Activated CD8-positive, alpha-beta T cell treated with anti-CD3 and anti-CD28 coated beads for 36 hours (primary cell): Measurements from ENCODE around the gene SMG7. TPM values are rescaled to one million over a fixed set of nuclear protein-coding genes. Genes with fewer than 3 reads are reported as not detected.
A peak's percentile ranks its signal among the peaks of the same experiment; 100 is the strongest.

Source experiments
- ATAC-seq: fragments of 200-7000 bp; cut with Tn5 transposase; one replicate; pipeline ENCODE4 v1.10.0; 2021; ENCODE audit warnings: mild to moderate bottlenecking, moderate library complexity
- CTCF ChIA-PET: fragments of 350-600 bp; sonication (Branson Sonifier 250); formaldehyde crosslinking; loops from one replicate; lab custom pipeline; 2021; ENCODE audit warnings: antibody characterized with exemption; lab: Charles Lee
- POLR2A ChIA-PET: fragments of 350-600 bp; sonication (Branson Sonifier 250); formaldehyde crosslinking; loops from one replicate; lab custom pipeline; 2021; ENCODE audit warnings: antibody characterized with exemption; lab: Charles Lee
- DNase-seq: peaks from one replicate; pipeline ENCODE4 v3.0.0-alpha.2; 2020
- H3K27ac Mint-ChIP-seq: one replicate; pipeline ENCODE4 v1.8.0; 2021; ENCODE audit warnings: mild to moderate bottlenecking, mixed read lengths
- H3K27me3 Mint-ChIP-seq: one replicate; pipeline ENCODE4 v1.8.0; 2021; ENCODE audit warnings: mixed read lengths
- H3K36me3 Mint-ChIP-seq: one replicate; pipeline ENCODE4 v1.8.0; 2021; ENCODE audit warnings: low read depth, mixed read lengths
- H3K4me1 Mint-ChIP-seq: one replicate; pipeline ENCODE4 v1.8.0; 2021; ENCODE audit warnings: low read depth, mixed read lengths
- H3K4me3 Mint-ChIP-seq: one replicate; pipeline ENCODE4 v1.8.0; 2021; ENCODE audit warnings: mild to moderate bottlenecking, moderate library complexity, mixed read lengths
- H3K9me3 Mint-ChIP-seq: one replicate; pipeline ENCODE4 v1.8.0; 2021; ENCODE audit warnings: mixed read lengths
- intact Hi-C: fragments of 100-400 bp; cut with micrococcal nuclease; formaldehyde crosslinking; loops from one replicate; pipeline ENCODE4 v1.10.0; 2022
- total RNA-seq, 2 experiments: library from RNA; stranded (reverse); gene quantifications; one replicate each; pipeline ENCODE4 v1.2.3, GENCODE V29; 2021
- TF ChIP-seq, protein P1 (sequence below): fragments of 200-600 bp; IDR thresholded peaks from one replicate; pipeline ENCODE4 v1.8.0; 2022; ENCODE audit warnings: antibody characterized with exemption, mild to moderate bottlenecking

Gene SMG7
- total RNA-seq, 2 experiments from 2014 or later = 59.2 to 59.5 TPM

- ATAC-seq = no peak
- H3K4me3 Mint-ChIP-seq = no peak overlapping the region
- H3K27me3 Mint-ChIP-seq = no peaks in the 10 kb centered on the region
- ChIA-PET CTCF (no interaction called here), POLR2A (no interaction called here)
- H3K4me1 Mint-ChIP-seq = peaks cover 22% of the 10 kb centered on the region
- intact Hi-C loops = no loop called here
- H3K9me3 Mint-ChIP-seq = peaks cover 1% of the 10 kb centered on the region
- no peak for DNase-seq
- TF ChIP-seq, protein P1, sequence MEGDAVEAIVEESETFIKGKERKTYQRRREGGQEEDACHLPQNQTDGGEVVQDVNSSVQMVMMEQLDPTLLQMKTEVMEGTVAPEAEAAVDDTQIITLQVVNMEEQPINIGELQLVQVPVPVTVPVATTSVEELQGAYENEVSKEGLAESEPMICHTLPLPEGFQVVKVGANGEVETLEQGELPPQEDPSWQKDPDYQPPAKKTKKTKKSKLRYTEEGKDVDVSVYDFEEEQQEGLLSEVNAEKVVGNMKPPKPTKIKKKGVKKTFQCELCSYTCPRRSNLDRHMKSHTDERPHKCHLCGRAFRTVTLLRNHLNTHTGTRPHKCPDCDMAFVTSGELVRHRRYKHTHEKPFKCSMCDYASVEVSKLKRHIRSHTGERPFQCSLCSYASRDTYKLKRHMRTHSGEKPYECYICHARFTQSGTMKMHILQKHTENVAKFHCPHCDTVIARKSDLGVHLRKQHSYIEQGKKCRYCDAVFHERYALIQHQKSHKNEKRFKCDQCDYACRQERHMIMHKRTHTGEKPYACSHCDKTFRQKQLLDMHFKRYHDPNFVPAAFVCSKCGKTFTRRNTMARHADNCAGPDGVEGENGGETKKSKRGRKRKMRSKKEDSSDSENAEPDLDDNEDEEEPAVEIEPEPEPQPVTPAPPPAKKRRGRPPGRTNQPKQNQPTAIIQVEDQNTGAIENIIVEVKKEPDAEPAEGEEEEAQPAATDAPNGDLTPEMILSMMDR = no peak
- no peaks in the 10 kb centered on the region for H3K36me3 Mint-ChIP-seq
- H3K27ac Mint-ChIP-seq = no peak overlapping the region
These were observed 112.7 kb downstream of the SMG7 start for GRCh38 chr1:183585038-183585437.

GRCh38 chr1:183586455-183586854, 114.2 kb downstream of the SMG7 start:
- DNase-seq = no peak
- ChIA-PET CTCF (interaction anchor here (1.0 to 1.4 kb wide), 2 partner anchors 17 to 36 kb away, joined by 3 read pairs; no protein-coding TSS in a partner anchor), POLR2A (interaction anchor here (0.6 kb wide), 1 partner anchor 982 kb away, joined by 3 read pairs; no protein-coding TSS in a partner anchor)
- Mint-ChIP-seq H3K27ac (no peak overlapping the region), H3K9me3 (peaks cover 1% of the 10 kb centered on the region), H3K27me3 (no peaks in the 10 kb centered on the region), H3K4me1 (peaks cover 30% of the 10 kb centered on the region), H3K4me3 (no peak overlapping the region), H3K36me3 (no peaks in the 10 kb centered on the region)
- ATAC-seq = no peak
- intact Hi-C loops = no loop called here
- TF ChIP-seq, protein P1 = no peak

DNA sequence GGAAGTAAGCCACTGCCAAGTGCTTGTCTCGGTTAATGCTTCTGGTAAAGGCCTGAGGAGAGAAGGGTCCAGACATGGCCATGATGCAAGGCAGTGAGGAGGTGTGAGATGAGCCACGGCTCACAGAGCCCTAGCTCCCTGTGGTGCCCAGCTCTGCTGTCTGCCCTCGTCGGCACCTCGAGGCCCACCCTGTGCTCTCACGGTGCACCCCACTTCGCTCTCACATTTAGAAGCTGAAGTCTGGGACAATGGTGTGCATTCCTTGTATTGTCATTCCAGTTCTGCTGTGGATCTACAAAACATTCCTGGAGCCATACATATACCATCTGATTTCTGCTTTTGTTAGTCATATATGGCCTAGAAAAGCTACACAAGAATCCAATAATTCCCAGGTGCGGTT, 114.6 kb downstream of the SMG7 start:
- ChIA-PET CTCF (interaction anchor here (1.0 to 1.4 kb wide), 2 partner anchors 17 to 36 kb away, joined by 3 read pairs; no protein-coding TSS in a partner anchor), POLR2A (no interaction called here)
- H3K27ac Mint-ChIP-seq = no peak overlapping the region
- H3K4me3 Mint-ChIP-seq = no peak overlapping the region
- H3K27me3 Mint-ChIP-seq = no peaks in the 10 kb centered on the region
- TF ChIP-seq, protein P1 = no peak
- peaks cover 32% of the 10 kb centered on the region for H3K4me1 Mint-ChIP-seq
- H3K36me3 Mint-ChIP-seq = no peaks in the 10 kb centered on the region
- H3K9me3 Mint-ChIP-seq = peaks cover 1% of the 10 kb centered on the region
- DNase-seq (no peak), ATAC-seq (no peak)
- intact Hi-C loops = no loop called here

- peaks cover 2% of the 10 kb centered on the region for H3K27me3 Mint-ChIP-seq
- POLR2A ChIA-PET = interaction anchor here (3.0 kb wide), 1 partner anchor 21 kb away, joined by 19 read pairs; no protein-coding TSS in a partner anchor
- H3K4me3 Mint-ChIP-seq = peak overlapping the region; percentile 50
- DNase-seq (no peak), ATAC-seq (no peak)
- no peaks in the 10 kb centered on the region for H3K36me3 Mint-ChIP-seq
- H3K9me3 Mint-ChIP-seq = peaks cover 1% of the 10 kb centered on the region
- CTCF ChIA-PET = interaction anchor here (0.8 to 2.0 kb wide), 3 partner anchors 9 to 44 kb away, joined by 4 to 13 read pairs (median 9); no protein-coding TSS in a partner anchor
- intact Hi-C loops = no loop called here
- H3K4me1 Mint-ChIP-seq = peaks cover 46% of the 10 kb centered on the region
- TF ChIP-seq, protein P1 = no peak
- H3K27ac Mint-ChIP-seq = no peak overlapping the region
These were observed 116.5 kb downstream of the SMG7 start for GRCh38 chr1:183588827-183589226.

DNA sequence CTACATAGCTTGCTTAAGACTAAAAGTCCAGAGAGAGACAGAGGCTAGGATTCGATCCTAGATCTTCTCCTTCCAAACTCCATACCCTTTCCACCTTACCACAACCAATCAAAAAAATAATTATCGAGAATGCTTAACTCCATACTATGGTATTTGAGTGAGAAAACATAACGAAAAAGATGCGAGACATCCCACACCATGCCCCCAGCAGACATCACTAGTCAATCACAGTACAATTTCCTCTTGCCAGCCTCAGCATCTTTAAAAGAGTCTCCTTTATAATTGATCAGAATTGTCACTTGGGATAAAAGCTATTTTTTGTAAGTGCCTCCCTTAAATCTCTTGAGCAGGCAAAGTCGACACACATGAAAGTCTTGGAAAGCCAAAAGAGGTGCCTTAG, 117.1 kb downstream of the SMG7 start:
- no peaks in the 10 kb centered on the region for H3K36me3 Mint-ChIP-seq
- H3K27me3 Mint-ChIP-seq = peaks cover 2% of the 10 kb centered on the region
- intact Hi-C loops = no loop called here
- TF ChIP-seq, protein P1 = no peak
- DNase-seq (no peak), ATAC-seq (no peak)
- ChIA-PET CTCF (interaction anchor here (0.8 to 2.0 kb wide), 4 partner anchors 10 to 95 kb away, joined by 4 to 13 read pairs (median 6); no protein-coding TSS in a partner anchor), POLR2A (interaction anchor here (3.0 kb wide), 1 partner anchor 22 kb away, joined by 19 read pairs; no protein-coding TSS in a partner anchor)
- peaks cover 1% of the 10 kb centered on the region for H3K9me3 Mint-ChIP-seq
- peak overlapping the region; percentile 50 for H3K4me3 Mint-ChIP-seq
- peak overlapping the region; percentile 77 for H3K27ac Mint-ChIP-seq
- peaks cover 46% of the 10 kb centered on the region for H3K4me1 Mint-ChIP-seq
